GM18520 (cell line): ENCODE data around the gene CCDC197.

Experiments used
- ATAC-seq: cut with Tn5 transposase; IDR thresholded peaks from one replicate; pipeline ENCODE4 v1.9.1; 2021; ENCODE audit not compliant: unreplicated experiment

Gene CCDC197

DNA sequence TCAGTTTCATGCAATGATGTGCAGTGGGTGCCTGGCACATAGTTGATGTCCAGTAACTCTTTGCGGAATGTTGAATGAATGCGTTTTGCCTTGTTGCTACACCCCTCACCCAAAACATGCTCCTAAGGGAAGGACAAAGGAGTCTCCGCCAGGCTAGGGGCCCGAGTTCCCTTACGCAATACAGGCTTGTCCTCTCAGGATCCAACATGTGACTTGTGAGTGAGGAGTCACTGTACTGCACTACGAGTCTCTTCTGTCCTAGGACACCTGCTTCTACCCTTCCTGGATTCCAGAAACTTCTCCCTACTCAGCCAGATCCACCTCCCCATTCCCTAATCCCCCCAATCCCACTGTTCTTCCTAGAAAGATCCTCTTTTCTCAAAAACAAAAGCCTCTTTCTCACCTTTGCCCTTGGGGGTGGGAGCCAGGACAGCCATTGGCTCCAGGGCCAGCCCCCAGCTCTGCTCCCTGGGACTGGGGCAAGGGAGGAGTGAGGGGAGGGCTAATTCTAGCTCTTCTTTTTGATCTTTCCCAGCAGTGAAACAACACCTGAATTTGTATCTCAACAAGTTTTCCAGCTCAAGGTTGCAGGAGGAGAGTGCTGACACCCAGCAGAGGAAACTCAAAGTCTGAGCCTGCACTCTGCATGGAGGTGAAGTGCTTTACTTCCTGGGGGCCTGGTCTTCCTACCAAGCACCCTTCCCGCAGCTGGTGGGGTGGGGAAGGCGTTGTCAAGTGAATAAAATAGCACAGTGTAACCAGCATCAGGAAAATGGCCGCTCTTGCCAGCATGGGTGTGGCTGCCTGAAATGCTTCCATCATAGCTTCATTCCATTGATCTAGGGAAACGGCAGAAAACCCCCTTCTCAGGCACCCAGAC lies 25.7 kb downstream of the CCDC197 start:
- no peak for ATAC-seq

DNA sequence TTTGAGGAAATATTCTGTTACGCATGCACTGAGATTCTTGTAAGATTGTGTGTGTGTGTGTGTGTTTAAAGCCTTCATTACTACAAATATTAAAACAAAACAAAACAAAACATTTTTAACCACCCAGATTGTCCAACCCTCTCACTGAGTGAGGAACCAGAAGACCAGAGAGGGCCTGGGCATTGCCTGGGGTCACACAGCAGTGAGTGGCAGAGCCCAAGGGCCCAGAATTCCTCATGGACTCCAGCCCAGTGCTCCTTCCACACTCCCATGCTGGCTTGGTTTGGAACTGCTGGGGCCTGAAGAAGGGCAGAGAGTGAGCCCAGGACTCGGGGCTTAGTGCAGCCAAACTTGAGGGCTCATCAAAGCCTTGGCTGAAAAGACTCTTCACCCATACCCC lies 27.4 kb downstream of the CCDC197 start:
- ATAC-seq = no peak

DNA sequence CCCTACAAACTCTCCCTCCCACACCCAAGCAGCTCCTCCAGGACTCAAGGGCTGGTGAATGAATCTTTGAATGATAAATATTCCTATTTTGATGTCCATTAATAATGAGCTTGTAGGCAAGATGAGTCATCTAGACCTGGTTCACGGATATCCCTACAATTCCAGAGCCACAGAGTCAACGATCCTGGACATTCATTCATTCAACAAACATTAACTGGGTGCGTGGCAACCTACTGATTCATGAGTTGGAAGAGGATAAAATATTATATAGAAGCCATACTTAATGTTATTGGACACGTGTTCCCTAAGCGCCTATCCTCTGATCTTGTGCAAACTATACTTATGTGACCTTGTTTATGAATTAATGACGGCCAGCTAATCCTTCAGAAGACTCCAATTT lies 28.6 kb downstream of the CCDC197 start:
- no peak for ATAC-seq

DNA sequence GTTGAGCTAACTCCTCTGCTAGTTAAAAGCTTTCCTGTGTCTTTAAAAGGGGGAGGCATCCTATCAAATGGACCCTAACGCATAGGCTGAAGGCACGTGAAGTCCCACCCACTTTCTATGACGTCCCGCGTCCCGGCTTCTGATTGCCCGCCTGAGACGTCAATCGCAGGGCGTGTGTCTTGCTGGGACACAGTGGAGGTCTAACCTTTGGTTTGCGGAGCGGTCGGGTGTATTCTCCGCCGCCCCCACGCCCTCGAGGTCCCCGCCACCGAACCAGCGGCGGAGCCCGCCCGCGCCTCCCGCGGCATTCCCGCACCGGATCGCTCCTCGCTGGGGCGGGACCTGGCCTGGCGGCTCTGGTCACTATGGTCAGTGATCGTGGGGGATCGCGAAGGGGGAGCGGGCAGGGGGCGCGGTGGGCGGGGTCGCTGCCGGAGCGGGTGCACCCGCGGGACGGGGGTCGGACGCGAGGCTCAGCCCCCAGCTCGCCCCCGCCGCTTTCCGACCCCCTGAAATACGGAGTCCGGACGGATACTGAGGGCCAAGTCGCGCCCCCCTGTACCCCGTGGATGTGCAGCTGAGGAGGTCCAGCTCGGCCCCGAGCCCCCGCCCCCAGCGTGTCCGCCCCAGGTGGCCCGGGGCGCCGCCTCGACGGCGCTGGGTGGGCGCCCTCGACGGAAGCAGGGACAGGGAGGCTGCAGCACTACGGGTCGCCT lies 29.2 kb downstream of the CCDC197 start, which contains the start of gene OTUB2:
TSS of gene OTUB2 (plus strand) at position 168 of the 716 bp plus-strand sequence. CDS start at position 366, 198 bp downstream.
- peak; percentile 100 for ATAC-seq

DNA sequence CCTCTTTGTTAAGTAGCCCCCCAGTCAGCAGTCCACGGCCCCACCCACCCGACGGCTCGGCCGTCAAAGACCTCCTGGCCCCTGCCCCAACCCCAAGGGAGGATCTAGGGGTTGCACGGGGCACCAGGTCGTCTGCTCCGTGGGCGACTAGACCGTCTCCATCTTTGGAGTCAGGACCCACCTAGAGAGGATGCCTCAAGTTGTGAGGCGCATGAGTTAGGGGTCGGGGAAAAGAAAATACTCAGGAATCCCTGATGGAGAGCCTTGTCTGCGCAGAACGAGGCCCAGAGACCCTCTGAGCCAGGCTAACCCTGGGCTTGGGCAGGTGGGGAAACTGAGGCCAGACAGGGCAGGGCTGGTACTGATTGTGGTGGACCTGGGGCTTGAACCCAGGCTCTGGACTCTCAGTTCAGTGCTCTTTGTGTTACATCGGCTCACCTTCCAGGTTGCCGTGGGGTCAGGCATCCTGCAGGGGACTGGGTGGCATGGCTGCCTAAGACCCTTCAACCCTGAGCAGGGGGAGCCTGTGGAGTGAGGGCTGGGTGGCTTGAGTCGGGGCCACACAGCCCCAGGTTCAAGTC lies 29.9 kb downstream of the CCDC197 start:
- no peak for ATAC-seq

DNA sequence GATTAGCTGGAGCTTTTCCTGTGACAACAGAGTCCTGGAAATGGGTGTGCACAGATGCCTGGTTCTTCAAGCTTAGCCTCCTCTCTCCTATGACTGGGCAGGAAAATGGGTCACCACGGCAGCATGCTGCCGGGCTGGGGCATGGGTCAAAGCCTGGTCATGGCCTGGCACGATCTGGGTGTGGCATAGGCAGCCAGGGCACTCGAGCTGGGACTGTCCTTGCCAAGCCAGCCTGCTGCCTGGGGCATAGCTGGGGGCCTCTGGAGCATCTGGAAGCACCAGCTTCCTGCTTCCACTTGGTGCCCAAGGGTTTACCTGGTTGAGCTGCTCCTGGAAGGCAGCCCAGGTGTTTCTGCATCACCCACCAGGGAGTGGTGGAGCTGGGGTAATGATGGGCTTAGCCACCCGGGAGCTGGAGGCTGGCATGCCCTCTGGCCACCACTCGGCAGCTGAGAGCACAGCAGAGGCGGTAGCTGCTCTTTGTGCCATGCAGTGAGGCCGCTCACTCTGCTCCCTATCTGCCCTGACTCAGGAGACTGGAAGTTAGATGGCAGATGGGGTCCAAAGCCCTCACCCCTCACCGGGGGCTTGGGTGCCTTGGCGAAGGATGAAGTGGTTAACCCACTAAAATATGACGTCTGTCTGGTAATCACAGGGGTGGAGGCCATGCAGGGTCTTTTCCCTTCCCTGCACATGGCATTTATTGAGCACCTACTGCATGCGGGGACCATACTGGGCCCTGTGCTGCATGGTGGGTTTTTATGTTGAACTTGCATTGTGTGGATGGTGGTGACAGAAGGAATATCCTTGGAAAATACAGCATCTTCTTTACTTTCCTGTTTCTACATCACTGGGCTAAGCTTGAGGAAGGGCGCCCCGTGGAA lies 30.7 kb downstream of the CCDC197 start:
- no peak for ATAC-seq

DNA sequence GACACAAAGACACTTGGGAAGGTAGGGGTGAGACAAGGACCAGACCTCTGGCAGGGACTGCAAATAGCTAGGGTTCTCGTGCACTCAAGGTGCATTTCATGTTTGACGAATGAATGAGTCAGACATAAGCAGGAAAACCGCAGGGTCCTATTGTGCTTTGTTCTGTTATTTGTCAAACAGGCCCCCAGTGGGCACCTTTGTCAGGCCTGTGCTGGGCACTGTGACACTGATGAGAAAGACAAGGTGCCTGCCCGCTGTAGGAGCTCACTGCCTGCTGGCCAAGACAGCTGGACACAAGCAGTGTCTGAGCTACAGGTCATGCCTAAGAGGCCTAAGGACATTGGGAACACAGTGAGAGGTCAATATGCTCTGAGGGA lies 31.3 kb downstream of the CCDC197 start:
- ATAC-seq = no peak

DNA sequence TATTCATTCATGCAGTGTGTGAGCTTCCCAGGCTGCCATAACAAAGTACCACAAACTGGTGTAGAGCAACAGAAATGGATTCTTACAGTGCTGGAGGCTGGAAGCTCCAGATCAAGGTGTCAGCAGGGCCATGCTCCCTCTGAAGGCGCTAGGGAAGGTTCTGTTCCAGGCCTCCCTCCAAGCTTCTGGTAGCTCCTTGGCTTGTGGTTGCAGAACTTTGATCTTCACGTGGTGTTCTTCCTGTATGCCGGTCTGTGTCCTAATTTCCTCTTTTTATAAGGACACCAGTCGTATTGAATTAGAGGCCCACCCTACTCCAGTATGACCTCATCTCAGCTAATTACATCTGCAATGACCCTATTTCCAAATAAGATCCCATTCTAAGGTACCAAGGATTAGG lies 32.2 kb downstream of the CCDC197 start:
- ATAC-seq = no peak

DNA sequence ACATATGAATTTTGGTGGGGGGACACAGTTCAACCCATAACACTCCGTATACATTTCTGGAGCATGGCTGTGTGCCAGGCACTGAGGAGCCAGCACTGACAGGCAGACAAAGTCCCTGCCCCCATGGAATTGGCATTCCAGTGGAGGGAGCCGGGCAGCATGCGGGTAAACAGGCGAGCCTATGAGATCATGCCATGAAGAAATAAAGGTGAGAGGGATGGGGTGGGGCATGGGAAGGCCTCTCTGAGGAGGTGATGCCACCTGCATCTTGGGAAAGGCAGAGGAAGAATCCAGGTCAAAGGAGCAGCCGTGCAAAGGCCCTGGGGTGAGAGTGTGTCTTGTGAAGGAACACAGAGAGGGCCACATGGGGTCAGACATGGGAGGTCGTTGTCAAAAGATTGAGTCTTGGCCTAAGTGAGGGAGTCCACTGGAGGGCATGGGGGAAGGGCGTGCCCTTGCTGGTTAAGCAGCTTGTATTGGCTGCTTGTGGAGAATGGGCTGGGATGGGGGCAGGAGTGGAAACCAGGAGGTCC lies 32.6 kb downstream of the CCDC197 start:
- no peak for ATAC-seq

DNA sequence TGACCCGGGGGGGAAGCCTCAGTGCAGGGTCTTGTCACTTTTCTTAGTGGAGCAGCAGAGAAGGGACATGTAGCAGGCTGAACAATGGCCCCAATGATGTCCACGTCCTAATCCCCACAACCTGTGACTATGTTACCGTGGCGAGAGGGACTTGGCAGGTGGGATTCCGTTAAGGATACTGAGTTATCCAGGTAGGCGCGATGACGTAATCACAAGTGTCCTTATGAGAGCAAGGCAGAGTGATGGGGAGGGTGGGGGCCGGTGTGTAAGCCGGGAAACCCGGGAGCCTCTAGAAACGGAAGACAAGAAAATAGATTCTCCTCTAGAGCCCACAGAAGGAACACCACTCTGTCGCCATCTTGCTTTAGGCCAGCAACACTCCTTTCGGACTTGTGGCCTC lies 33.5 kb downstream of the CCDC197 start:
- no peak for ATAC-seq

DNA sequence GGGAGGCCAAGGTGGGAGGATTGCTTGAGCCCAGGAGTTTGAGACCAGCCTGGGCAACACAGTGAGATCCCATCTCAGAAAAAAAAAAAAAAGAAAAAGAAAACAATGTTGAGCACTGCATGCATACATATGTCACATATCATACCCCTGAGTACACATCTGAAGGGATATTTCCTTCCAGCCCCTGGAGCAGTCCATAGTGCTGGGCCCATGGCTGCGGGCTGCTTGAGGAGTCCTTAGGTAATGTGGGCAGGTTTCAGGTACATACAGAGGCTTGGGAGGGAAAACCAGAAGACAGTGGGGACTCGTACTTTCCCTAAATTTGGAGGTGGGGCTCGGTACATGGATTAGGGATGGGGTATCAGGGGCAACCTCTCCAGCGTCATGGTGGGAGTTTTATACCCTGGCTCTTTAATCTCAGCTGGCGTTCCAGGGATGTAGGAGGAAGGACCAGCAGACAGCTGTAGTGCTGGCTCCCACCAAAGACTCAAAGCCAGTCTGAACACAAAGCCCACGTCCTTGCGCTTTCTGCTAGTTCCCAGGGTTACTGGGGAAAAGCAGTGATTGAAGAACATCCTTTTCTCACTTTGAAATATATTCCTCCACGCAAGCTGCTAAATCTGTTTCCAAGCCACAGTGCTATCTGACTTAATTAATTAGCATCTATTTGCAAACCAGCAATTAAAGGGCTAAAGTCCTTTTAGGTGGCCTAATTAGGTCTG lies 34.2 kb downstream of the CCDC197 start:
- no peak for ATAC-seq

DNA sequence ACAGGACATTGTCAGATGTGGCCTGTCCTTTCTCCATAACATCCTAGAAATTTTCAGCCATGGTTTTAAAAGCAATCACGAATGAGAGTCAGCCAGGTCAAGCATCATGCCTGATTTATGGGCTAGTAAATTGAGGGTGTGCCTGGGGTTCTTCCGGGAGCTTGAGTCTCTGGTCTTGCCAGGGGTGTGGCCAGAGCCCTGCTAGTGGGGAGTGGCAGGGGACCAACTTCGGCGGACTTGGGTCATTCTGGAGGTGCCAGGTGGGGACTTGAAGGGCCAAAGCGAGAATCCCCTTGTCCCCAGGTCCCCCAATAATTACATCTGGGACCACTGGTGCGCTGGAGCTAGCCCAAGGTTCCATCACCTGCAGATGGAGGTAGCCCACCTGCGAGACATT lies 34.8 kb downstream of the CCDC197 start:
- no peak for ATAC-seq

DNA sequence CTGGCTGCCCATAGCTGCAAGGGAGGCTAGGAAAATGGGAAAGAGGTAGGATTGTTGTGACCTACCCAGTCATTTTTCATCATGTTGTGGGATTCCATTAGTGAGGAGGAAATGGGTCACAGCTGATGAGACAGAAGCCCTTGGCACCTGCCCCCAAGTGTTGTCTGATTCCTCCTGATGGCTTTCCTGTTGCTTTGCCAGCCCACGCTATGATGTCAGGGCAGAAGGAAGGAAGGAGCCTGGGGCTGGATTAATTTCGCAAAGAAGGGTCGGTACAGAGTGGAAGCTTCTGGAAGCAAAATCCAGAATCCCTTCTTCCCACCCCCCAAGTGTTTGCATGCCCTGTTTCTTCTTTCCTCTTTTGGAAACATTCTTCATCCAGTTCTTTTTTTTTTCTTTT lies 37.8 kb downstream of the CCDC197 start:
- no peak for ATAC-seq

DNA sequence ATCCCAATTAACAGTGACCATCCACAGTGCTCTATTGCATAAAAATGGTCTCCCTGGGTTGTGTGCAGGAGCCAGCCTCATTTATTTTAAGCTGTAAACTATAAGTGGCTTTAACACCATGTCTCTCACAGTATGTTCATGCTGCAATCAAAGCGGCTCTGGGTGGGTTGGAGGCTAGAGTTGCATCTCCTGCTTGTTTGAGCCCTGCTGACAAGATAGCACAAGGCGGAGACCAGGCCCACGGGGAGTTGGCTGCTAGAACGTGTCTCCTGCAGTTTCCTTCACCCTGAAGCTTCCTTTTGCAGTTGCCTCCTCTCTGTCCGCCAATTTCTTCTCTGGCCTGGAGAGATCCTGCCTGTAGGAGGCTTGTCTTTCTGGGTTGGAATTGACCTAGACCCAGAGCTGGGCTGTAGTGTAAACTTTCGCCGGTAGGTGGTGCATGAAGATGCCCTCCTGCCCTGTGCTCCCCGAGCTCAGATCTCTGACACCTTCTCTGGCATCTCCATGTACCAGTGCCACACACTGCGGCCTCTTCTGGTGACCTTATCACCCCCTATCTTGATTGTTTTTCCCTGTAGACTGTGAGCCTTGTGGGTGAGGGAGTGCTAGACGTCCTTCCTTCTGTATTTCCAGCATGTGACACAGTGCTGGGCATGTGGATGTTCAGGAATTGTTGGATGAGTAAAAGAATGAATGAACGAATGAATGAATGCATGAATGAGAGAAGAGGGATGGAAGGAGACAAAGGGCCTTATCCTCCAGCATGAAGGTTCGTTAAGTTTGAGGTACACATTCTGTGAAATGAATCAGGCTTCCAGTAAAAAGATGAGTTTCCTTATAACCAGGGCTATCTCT lies 39.4 kb downstream of the CCDC197 start:
- no peak for ATAC-seq

DNA sequence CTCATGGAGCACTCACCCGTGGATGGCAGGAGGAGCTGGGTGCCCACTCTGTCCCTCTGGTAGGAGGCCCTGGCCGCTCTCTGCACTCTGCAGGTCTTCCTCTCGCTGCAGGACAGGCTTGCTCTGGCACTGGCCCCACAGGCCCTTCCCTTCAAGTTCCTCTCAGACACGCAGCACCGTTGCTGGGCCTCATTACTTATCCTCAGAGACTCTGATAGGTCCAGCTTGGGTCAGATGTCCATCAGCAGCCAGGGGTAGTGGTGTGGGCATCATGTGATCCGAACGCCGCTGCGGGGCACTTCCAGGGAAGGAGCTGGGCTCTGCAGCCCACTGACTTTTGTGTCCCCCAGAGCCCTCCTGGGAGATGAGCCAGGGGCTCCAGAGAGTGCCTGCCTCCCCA lies 40.9 kb downstream of the CCDC197 start:
- no peak for ATAC-seq

DNA sequence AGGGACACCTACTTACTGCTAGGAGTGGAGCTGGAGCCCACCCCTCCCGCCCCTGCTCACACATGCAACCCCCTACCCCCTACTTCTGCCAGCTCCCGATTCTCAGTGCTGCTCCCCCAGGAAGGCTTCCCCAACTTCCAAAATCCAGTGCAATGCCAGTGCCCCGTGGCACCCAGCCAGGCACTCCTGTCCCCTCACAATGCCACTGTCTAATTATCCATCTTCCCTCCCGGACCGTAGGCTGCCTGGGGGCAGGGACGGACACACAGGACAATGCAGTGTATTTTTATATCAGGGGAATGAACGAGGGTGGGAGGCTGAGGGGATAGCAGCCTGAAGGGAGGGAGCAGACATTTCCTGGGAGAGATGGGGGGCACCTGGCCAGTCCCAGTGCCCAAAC lies 41.4 kb downstream of the CCDC197 start:
- ATAC-seq = no peak

DNA sequence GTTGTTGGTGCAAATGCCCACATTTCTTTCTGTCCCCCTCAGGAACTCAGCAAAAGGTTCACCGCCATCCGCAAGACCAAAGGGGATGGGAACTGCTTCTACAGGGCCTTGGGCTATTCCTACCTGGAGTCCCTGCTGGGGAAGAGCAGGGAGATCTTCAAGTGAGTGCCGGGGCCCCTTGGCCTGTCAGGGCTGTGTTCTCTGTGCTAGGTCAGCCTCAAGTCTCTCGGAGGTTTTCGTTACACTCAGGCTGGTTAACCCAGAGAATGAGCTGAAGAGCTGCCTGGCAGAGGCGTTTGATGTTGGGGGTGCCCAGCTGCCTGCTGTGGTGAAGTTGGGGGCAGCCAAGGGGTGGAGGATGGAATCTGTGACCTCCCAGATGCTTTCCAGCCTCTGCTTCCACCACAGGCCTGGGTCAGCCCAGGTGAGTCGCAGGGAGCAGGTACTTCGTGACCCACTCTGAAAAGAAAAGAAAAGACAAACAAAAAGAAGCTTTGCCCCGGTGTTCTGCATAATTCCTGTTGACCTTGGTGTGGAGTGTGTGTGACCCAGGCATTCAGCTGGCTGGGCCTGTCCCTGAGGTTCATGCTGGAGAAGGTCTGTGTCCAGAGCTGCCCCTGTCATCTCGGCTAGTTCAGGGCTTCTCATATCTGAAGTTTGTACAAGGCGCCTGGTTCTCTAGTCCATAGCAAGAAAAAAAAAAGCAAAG lies 42.0 kb downstream of the CCDC197 start:
- no peak for ATAC-seq

DNA sequence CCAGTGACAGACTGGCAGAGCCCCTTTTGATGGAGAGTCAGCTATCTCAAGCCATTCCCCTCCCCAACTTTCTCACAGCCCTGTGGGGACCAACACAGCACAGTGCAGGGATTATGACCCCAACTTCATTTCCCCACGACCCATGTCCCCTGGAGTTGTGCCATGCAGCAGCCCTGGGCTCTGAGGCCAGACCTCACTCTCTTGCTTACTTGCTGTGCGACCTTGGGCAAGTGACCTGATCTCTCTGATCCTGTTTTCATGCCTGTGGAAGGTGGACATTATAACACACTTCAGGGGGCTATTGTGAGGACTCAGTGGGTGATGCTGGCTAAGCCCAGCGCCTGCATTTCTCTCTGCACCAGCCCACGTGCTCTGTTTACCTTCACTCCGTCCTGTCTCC lies 43.1 kb downstream of the CCDC197 start:
- no peak for ATAC-seq

DNA sequence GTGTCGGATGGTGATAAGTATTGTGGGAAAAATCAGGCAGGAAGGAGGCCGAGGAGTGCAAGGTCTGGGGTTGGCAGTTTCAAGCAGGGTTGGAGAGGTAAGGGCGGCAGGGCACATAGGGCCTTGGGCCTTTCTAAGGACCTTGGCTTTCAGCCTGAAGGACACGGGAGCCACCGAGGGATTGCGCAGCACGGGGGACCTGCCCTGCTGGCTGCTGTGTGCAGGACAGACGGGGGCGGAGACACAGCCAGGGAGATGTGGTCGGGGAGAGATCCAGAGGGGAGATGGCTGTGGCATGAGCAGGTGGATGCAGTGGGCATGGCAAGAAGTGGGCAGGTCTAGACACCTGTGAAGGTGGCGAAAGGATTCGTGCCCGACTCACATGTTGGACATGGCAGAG lies 43.7 kb downstream of the CCDC197 start:
- no peak for ATAC-seq
